Activated CD4-positive, alpha-beta T cell treated with anti-CD3 and anti-CD28 coated beads for 24 hours (primary cell): Measurements from ENCODE around the gene ZNF717.
"Not testable (repeated sequence)": the region's sequence is repeated elsewhere in the genome, so short reads cannot be mapped to it uniquely, and the experiment has no call there.

Experiments
- DNase-seq, 2 donors: peaks; one replicate each; pipeline ENCODE4 v3.0.0-alpha.2; 2020; ENCODE audit warnings: low read depth in 2 of 2

The ZNF717 gene

DNA sequence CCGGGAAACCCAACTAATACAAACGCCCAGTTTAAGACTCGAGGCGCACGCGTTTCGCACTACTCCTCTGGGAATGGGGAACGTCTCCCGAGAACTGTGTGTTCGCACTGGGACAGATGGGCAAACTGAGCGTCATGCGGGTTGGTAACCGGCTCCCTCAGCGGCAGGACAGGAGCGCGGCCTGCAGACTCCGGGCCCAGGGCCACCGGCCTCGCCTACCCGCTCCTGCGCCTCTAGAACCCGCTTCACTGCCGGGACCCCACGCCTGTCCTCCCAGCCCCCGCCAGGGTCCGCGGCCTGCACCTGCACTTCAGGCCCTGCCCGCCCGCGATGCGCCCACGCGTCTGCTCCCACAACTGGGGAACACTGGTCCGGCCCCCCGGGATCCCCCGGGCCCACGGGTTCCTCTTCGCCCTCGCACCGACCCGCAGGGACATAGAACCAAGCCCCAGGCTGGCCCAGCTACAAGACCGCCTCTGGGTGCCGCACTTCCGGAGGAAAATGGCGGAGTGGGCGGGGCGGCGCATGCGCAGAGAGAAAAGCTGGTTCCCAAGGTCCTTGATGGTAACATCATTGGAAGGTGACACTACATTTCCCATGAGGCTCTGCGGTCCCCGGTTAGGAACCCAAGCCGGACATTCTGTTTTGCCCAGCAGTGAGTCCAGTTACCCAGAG lies at the start of gene ZNF717:
TSS of gene ZNF717 (minus strand) at position 469 of the 675 bp plus-strand sequence. CDS start 2,187 bp downstream, outside the sequence.
- peak; percentile 86 to 90 for DNase-seq

DNA sequence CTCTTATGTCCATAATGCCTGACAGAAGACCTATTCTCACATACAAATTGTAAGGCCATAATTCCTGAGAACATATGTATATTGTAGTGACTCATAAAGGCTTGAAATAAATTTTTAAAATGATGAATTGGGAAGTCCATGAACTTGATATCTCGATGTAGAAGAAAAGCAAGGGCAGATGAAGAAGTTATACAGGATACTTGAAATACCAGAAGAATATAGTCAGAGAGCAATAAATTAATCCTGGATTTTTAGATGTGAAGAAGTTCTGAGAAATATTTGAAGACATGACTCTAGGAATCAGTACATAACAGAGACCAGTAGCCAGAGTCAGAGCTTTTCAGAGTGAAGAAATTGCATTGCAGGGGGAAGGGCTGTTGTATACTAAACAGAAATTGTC lies 45.7 kb upstream of the ZNF717 start:
- not testable (repeated sequence) for DNase-seq

DNA sequence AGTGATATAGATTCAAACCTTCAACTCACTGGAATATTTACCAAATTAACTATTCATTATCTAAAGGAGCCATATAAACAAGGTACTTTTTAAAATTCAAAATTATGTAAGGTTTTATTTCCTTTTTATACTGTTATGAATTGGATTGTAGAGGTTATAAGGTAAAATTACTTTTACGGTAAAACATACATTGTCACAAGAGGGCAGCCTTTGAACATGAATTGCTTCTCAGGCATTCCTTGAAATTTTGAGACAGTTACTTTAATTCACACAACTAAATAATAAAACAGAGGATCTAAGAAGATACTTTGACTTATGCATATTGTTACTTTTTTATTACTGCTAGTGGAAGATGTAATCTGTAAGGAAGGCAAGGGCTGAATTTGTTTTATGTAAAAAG lies 32.7 kb upstream of the ZNF717 start:
- DNase-seq: not testable (repeated sequence)

GRCh38 chr3:75816287-75817180 lies 31.2 kb upstream of the ZNF717 start:
- not testable (repeated sequence) for DNase-seq

DNA sequence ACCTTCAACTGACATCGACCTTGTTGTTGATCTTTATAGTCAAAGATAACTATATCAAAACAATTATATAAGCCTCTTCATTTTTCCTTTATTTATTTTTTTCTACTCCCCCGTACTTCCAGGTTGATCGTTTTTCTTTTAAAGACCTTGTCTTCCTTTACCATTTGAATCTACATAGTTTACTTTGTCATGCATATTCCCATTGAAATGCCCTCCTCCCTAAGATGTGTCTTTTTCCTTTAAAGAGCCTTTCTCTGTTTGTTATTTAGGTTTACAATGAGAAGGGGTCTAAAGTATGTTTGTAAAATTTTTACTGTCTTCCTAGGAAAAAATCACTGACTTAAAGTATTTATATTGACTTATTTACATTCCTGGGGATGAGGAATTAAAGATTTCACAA lies 29.4 kb upstream of the ZNF717 start:
- no peak for DNase-seq

DNA sequence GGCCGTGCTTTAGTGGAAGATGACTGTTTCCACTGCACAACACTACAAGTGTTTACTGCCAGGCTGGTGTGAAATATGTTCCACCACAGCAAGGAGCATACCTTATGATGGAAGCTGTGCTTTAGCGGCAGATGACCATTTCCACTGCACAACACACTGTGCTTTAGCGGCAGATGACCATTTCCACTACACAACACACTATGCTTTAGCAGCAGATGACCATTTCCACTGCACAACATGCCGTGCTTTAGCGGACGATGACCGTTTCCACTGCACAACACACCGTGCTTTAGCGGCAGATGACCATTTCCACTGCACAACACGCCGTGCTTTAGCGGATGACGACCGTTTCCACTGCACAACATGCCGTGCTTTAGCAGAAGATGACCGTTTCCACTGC lies 2.8 kb downstream of the ZNF717 start:
- no peak for DNase-seq

GRCh38 chr3:75781079-75781745 lies 4.1 kb downstream of the ZNF717 start:
- DNase-seq: no peak

DNA sequence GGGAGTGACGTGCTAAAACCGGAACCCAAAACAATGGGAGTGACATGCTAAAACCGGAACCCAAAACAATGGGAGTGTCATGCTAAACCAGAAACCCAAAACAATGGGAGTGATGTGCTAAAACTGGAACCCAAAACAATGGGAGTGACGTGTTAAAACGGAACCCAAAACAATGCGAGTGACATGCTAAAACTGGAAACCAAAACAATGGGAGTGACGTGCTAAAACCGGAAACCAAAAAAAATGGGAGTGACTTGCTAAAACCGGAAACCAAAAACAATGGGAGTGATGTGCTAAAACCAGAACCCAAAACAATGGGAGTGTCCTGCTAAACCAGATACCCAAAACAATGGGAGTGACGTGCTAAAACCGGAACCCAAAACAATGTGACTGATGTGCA lies 7.6 kb downstream of the ZNF717 start:
- DNase-seq: not testable (repeated sequence)

DNA sequence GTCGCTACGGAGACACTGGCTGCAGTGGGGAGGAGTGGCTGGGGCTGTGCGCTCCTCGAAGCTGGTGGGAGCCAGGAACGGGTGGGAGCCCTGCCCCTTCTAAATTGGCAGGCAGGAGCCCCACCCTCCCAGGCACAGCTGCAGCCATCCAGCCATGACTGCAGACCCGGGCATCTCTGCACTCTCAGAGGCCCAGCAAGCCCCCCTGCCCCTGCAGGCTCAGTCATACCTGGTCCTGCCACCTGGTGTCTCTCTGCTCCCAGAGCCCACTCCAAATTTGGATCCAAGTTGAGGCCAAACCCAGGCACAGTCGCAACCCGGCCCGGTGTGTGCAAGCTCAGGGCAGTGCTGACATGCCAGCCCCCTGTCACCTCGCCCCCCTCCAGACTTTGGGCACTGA lies 13.7 kb downstream of the ZNF717 start:
- not testable (repeated sequence) for DNase-seq

GRCh38 chr3:75768303-75769017 lies 16.9 kb downstream of the ZNF717 start:
- no peak for DNase-seq

DNA sequence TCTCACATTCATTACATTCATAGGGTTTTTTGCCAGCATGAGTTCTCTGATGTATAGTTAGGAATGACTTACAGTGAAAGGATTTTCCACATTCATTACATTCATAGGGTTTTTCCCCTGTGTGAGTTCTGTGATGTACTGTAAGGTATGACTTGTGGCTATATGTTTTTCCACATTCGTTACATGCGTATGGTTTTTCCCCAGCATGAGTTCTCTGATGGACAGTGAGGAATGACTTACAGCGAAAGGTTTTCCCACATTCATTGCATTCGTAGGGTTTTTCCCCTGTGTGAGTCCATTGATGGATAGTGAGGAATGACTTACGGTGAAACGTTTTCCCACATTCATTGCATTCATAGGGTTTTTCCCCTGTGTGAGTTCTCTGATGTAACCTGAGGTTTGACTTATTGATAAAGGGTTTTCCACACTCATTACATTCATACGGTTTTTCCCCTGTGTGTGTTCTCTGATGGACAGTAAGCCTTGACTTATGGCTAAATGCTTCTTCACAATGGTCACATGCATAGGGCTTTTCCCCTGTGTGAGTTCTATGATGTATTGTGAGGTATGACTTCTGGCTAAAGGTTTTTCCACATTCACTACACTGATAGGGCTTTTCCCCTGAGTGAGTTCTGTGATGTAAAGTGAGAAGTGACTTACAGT lies 47.4 kb downstream of the ZNF717 start:
- DNase-seq: no peak

GRCh38 chr3:75727985-75728384 lies 57.4 kb downstream of the ZNF717 start:
- DNase-seq: no peak

DNA sequence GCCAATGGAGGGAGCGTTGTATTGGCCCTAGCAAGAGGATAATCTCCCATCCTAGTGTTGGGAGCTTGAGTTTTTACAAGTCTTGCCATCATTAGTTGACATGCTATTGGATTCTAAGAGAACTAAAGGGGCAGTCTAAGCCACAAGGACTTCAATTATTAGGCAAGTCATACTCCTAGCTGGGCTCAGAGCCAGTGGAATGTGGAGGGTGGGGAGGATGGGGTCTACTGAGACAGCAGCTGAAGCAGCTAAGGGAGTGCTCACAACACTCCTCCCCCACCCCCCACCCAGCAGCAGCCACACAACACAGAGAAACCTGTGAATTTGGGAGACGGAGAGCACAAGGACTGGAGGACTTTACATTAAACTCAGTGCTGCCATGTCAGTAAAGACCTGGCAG lies 93.3 kb downstream of the ZNF717 start:
- no peak for DNase-seq

DNA sequence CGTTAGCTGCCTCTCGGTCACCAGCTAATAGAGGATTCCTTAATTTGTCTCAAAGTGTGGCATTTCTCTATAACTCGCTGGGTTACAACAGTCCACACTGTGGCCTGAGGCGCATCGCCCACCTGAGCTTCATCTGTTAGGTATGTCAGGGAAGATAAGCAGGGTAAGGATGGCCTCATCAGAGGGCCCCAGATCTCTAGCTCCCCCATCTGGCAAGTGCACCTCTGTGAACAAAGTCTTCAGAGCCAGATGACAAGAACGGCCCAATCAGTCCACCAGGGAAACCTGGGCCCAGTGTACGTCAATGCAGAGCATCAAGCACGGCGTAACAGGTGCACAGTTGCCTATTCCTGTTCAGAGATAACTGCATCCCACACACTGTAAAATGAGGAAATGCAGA lies 98.0 kb downstream of the ZNF717 start:
- no peak for DNase-seq
